Measurements from ENCODE around the gene PSMF1. TPM values are rescaled to one million over a fixed set of nuclear protein-coding genes. Genes with fewer than 3 reads are reported as not detected.

PSMF1 gene
- total RNA-seq, 5 donors from 2014 or later (not counting 1 experiment from before 2014, with no cell fraction given): 106 to 142 (median 127) TPM

DNA sequence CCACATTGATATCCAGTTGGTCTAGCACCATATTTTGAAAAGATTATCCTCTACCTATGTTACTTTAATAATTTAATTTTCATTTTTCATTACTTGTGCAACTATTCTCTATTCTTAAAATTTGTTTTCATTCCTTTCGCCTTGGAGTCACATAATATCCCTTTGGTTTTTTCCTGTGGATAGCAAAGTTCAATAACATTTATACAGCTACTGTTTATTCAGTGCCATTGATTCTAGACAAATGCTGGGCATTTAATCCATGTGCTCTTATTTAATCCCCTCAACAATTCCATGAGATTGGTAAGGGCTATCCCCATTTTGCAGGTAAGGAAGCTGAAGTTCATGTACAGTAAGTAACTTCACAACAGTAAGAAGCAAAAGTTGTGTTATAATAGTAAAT, 32.6 kb downstream of the PSMF1 start:
- Mint-ChIP-seq H3K4me3 (no peak overlapping the region), H3K27ac (no peak overlapping the region), H3K9me3 (peaks cover 2 to 6% (median 3%) of the 10 kb centered on the region in 3 donors), H3K27me3 (no peaks in the 10 kb centered on the region), H3K36me3 (peaks cover 85% of the 10 kb centered on the region), H3K4me1 (peaks cover 24 to 41% (median 34%) of the 10 kb centered on the region in 3 donors)
- no peaks in the 10 kb centered on the region for H3K27me3 ChIP-seq (replicated peaks in 1 of 2; ENCODE audit: control insufficient read depth in 2 of 2, extremely low read depth in 1 of 2, insufficient read depth in 2 of 2, low read length in 1 of 2)
- no CpG with 5 or more reads among the region's 1 CpG for WGBS (ENCODE audit: insufficient coverage)
- H3K27ac ChIP-seq (ENCODE audit: low read length): no peak overlapping the region
- no peaks in the 10 kb centered on the region for H3K4me1 ChIP-seq (ENCODE audit: control insufficient read depth in 1 of 2, extremely low read depth in 1 of 2, insufficient read depth in 2 of 2, low read length in 2 of 2)
- ChIA-PET POLR2A (no interaction called here), CTCF (no interaction called here)
- H3K4me3 ChIP-seq (ENCODE audit: control insufficient read depth in 1 of 2, extremely low read depth in 1 of 2, low read length in 1 of 2): no peak overlapping the region
- H3K9me3 ChIP-seq: no peaks in the 10 kb centered on the region
- DNase-seq: no peak
- no peak for ATAC-seq (replicated peaks in 1 of 4)
- peaks cover 28 to 67% of the 10 kb centered on the region in 2 donors for H3K36me3 ChIP-seq (ENCODE audit: control insufficient read depth in 2 of 2, extremely low read depth in 1 of 2, insufficient read depth in 1 of 2, low read length in 1 of 2)

DNA sequence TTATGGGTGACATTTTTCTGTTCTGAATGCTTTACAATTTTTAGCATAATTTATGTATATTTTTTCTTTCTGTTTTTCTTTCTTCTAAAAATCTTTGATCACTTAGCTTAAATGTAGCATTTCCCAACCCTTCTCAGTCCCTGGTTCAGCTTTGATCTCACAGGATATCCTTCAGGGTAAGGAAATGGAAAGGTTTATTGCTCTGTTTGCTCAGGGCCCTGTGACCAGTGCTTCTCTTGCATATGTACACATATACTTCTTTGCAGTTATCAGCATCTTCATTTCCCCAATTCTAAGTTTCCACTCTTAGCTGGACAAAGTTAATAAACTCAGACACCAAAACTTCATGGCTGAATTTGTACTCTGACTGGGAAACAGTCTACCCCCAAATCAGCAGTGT, 35.8 kb downstream of the PSMF1 start:
- H3K4me1 Mint-ChIP-seq: peaks cover 12 to 20% (median 18%) of the 10 kb centered on the region in 3 donors
- Histone ChIP-seq H3K36me3 (ENCODE audit: control insufficient read depth in 2 of 2, extremely low read depth in 1 of 2, insufficient read depth in 1 of 2, low read length in 1 of 2) (peaks cover 17 to 50% of the 10 kb centered on the region in 2 donors), H3K27ac (ENCODE audit: low read length) (no peak overlapping the region), H3K4me3 (ENCODE audit: control insufficient read depth in 1 of 2, extremely low read depth in 1 of 2, low read length in 1 of 2) (no peak overlapping the region), H3K4me1 (ENCODE audit: control insufficient read depth in 1 of 2, extremely low read depth in 1 of 2, insufficient read depth in 2 of 2, low read length in 2 of 2) (no peaks in the 10 kb centered on the region), H3K9me3 (no peaks in the 10 kb centered on the region), H3K27me3 (replicated peaks in 1 of 2; ENCODE audit: control insufficient read depth in 2 of 2, extremely low read depth in 1 of 2, insufficient read depth in 2 of 2, low read length in 1 of 2) (no peaks in the 10 kb centered on the region)
- CTCF ChIA-PET: no interaction called here
- peaks cover 73% of the 10 kb centered on the region for H3K36me3 Mint-ChIP-seq
- POLR2A ChIA-PET: no interaction called here
- H3K9me3 Mint-ChIP-seq: peaks cover 2 to 10% (median 3%) of the 10 kb centered on the region in 3 donors
- H3K4me3 Mint-ChIP-seq: no peak overlapping the region
- no peaks in the 10 kb centered on the region for H3K27me3 Mint-ChIP-seq
- ATAC-seq (replicated peaks in 1 of 4): no peak
- no peak for DNase-seq
- no peak overlapping the region for H3K27ac Mint-ChIP-seq

DNA sequence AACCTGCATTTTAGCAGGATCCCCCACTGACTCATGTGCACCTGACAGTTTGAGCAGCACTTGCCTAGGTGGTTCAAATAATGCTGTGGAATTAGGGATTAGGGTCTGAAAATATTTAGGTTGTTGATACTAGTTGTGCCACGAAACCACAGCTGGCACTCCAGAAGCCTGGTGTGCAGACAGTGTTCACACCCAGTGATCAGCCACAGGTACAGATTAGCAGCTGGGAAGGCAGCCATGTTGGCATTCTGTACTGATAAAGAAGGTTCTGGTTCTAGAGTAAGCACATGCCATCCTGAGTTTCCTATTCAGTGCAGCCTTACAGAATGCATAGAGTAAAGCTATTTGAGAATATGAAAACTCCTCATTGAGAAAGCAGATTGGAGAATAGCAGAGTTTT, 36.3 kb downstream of the PSMF1 start:
- peaks cover 17 to 51% of the 10 kb centered on the region in 2 donors for H3K36me3 ChIP-seq (ENCODE audit: control insufficient read depth in 2 of 2, extremely low read depth in 1 of 2, insufficient read depth in 1 of 2, low read length in 1 of 2)
- H3K4me1 ChIP-seq (ENCODE audit: control insufficient read depth in 1 of 2, extremely low read depth in 1 of 2, insufficient read depth in 2 of 2, low read length in 2 of 2): no peaks in the 10 kb centered on the region
- H3K4me3 ChIP-seq (ENCODE audit: control insufficient read depth in 1 of 2, extremely low read depth in 1 of 2, low read length in 1 of 2): no peak overlapping the region
- peaks cover 2 to 10% (median 3%) of the 10 kb centered on the region in 3 donors for H3K9me3 Mint-ChIP-seq
- H3K36me3 Mint-ChIP-seq: peaks cover 70% of the 10 kb centered on the region
- CTCF ChIA-PET: no interaction called here
- 100% methylated on average over 1 of the region's 1 CpG for WGBS (ENCODE audit: insufficient coverage)
- no peak overlapping the region for H3K27ac Mint-ChIP-seq
- no peaks in the 10 kb centered on the region for H3K27me3 Mint-ChIP-seq
- no peaks in the 10 kb centered on the region for H3K27me3 ChIP-seq (replicated peaks in 1 of 2; ENCODE audit: control insufficient read depth in 2 of 2, extremely low read depth in 1 of 2, insufficient read depth in 2 of 2, low read length in 1 of 2)
- ATAC-seq (replicated peaks in 1 of 4): no peak
- H3K4me1 Mint-ChIP-seq: peaks cover 12 to 20% (median 18%) of the 10 kb centered on the region in 3 donors
- H3K27ac ChIP-seq (ENCODE audit: low read length): no peak overlapping the region
- no peak overlapping the region for H3K4me3 Mint-ChIP-seq
- no peak for DNase-seq
- POLR2A ChIA-PET: no interaction called here
- H3K9me3 ChIP-seq: no peaks in the 10 kb centered on the region

DNA sequence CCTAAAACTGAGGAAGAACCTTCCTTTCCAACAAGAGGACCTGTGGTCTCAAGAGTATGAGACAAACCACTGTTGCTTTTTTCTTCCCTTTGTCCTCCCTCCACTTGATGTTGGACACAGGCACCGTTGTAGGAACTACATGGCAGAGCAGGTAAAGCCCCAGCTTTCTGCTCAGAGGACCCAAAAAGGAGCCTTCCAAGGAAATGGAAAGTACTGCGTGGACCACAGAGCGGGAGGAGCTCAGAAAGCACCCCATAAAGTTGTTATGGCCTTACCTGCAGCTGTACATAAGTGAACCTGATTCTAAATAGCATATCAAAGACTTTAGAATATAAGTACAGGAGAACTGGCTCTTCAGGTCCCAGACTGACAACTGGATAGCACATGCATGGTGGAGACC, 36.9 kb downstream of the PSMF1 start:
- no peak overlapping the region for H3K4me3 Mint-ChIP-seq
- ATAC-seq (replicated peaks in 1 of 4) (no peak), DNase-seq (no peak)
- peaks cover 17 to 57% of the 10 kb centered on the region in 2 donors for H3K36me3 ChIP-seq (ENCODE audit: control insufficient read depth in 2 of 2, extremely low read depth in 1 of 2, insufficient read depth in 1 of 2, low read length in 1 of 2)
- peaks cover 2 to 10% (median 3%) of the 10 kb centered on the region in 3 donors for H3K9me3 Mint-ChIP-seq
- no peak overlapping the region for H3K27ac ChIP-seq (ENCODE audit: low read length)
- H3K9me3 ChIP-seq: no peaks in the 10 kb centered on the region
- no peaks in the 10 kb centered on the region for H3K27me3 ChIP-seq (replicated peaks in 1 of 2; ENCODE audit: control insufficient read depth in 2 of 2, extremely low read depth in 1 of 2, insufficient read depth in 2 of 2, low read length in 1 of 2)
- peaks cover 12 to 20% (median 16%) of the 10 kb centered on the region in 3 donors for H3K4me1 Mint-ChIP-seq
- H3K4me3 ChIP-seq (ENCODE audit: control insufficient read depth in 1 of 2, extremely low read depth in 1 of 2, low read length in 1 of 2): no peak overlapping the region
- H3K27me3 Mint-ChIP-seq: no peaks in the 10 kb centered on the region
- peaks cover 69% of the 10 kb centered on the region for H3K36me3 Mint-ChIP-seq
- 100% methylated on average over 1 of the region's 3 CpGs for WGBS (ENCODE audit: insufficient coverage)
- no peak overlapping the region for H3K27ac Mint-ChIP-seq
- ChIA-PET CTCF (no interaction called here), POLR2A (no interaction called here)
- no peaks in the 10 kb centered on the region for H3K4me1 ChIP-seq (ENCODE audit: control insufficient read depth in 1 of 2, extremely low read depth in 1 of 2, insufficient read depth in 2 of 2, low read length in 2 of 2)

DNA sequence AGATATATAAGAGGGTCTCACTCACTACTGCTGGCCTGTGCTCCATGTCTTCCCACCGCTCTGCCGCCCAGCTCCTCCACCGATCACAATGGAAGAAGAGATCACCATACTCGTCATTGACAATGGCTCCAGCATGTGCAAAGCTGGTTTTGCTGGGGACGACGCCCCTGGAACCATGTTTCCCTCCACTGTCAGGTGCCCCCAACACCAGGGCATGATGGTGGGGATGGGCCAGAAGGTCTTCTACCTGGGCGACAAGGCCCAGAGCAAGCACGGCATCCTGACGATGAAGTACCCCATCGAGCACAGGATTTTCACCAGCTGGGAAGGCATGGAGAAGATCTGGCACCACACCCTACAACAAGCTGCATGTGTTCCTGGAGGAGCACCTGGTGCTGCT, 42.1 kb downstream of the PSMF1 start:
- POLR2A ChIA-PET: no interaction called here

DNA sequence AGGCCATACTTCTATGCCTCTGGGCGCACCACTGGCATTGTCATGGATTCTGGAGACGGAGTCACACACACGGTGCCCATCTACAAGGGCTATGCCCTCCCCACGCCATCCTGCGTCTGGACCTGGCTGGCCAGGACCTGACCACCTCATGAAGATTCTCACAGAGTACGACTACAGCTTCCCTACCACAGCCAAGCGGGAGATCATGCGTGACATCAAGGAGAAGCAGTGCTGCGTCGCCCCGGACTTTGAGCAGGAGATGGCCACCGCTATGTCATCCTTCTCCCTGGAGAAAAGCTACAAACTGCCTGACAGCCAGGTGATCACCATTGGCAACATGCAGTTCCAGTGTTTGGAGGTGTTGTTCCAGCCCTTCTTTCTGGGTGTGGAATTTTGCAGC, 42.6 kb downstream of the PSMF1 start:
- WGBS (ENCODE audit: insufficient coverage): 98% methylated on average over 8 of the region's 12 CpGs
- Histone ChIP-seq H3K27me3 (replicated peaks in 1 of 2; ENCODE audit: control insufficient read depth in 2 of 2, extremely low read depth in 1 of 2, insufficient read depth in 2 of 2, low read length in 1 of 2) (no peaks in the 10 kb centered on the region), H3K27ac (ENCODE audit: low read length) (no peak overlapping the region), H3K4me3 (ENCODE audit: control insufficient read depth in 1 of 2, extremely low read depth in 1 of 2, low read length in 1 of 2) (no peak overlapping the region), H3K9me3 (no peaks in the 10 kb centered on the region), H3K4me1 (ENCODE audit: control insufficient read depth in 1 of 2, extremely low read depth in 1 of 2, insufficient read depth in 2 of 2, low read length in 2 of 2) (no peaks in the 10 kb centered on the region), H3K36me3 (ENCODE audit: control insufficient read depth in 2 of 2, extremely low read depth in 1 of 2, insufficient read depth in 1 of 2, low read length in 1 of 2) (peaks cover 22 to 64% of the 10 kb centered on the region in 2 donors)
- ATAC-seq (replicated peaks in 1 of 4) (no peak), DNase-seq (no peak)
- POLR2A ChIA-PET: no interaction called here
- Mint-ChIP-seq H3K4me3 (no peak overlapping the region), H3K36me3 (peaks cover 58% of the 10 kb centered on the region), H3K27me3 (no peaks in the 10 kb centered on the region), H3K27ac (no peak overlapping the region), H3K9me3 (peaks cover 0 to 4% (median 0%) of the 10 kb centered on the region in 3 donors), H3K4me1 (no peaks in the 10 kb centered on the region)
- CTCF ChIA-PET: no interaction called here

More for the DNA sequence above, 42.1 kb downstream of the PSMF1 start:
- Histone ChIP-seq H3K27ac (ENCODE audit: low read length) (no peak overlapping the region), H3K27me3 (replicated peaks in 1 of 2; ENCODE audit: control insufficient read depth in 2 of 2, extremely low read depth in 1 of 2, insufficient read depth in 2 of 2, low read length in 1 of 2) (no peaks in the 10 kb centered on the region), H3K4me1 (ENCODE audit: control insufficient read depth in 1 of 2, extremely low read depth in 1 of 2, insufficient read depth in 2 of 2, low read length in 2 of 2) (no peaks in the 10 kb centered on the region), H3K36me3 (ENCODE audit: control insufficient read depth in 2 of 2, extremely low read depth in 1 of 2, insufficient read depth in 1 of 2, low read length in 1 of 2) (peaks cover 22 to 64% of the 10 kb centered on the region in 2 donors), H3K4me3 (ENCODE audit: control insufficient read depth in 1 of 2, extremely low read depth in 1 of 2, low read length in 1 of 2) (no peak overlapping the region), H3K9me3 (no peaks in the 10 kb centered on the region)
- DNase-seq (no peak), ATAC-seq (replicated peaks in 1 of 4) (no peak)
- no peak overlapping the region for H3K27ac Mint-ChIP-seq
- H3K4me1 Mint-ChIP-seq: no peaks in the 10 kb centered on the region
- whole genome bisulfite sequencing (ENCODE audit: insufficient coverage): 100% methylated on average over 8 of the region's 10 CpGs
- no peaks in the 10 kb centered on the region for H3K27me3 Mint-ChIP-seq
- peaks cover 0 to 7% (median 0%) of the 10 kb centered on the region in 3 donors for H3K9me3 Mint-ChIP-seq
- peaks cover 58% of the 10 kb centered on the region for H3K36me3 Mint-ChIP-seq
- H3K4me3 Mint-ChIP-seq: no peak overlapping the region
- CTCF ChIA-PET: no interaction called here

DNA sequence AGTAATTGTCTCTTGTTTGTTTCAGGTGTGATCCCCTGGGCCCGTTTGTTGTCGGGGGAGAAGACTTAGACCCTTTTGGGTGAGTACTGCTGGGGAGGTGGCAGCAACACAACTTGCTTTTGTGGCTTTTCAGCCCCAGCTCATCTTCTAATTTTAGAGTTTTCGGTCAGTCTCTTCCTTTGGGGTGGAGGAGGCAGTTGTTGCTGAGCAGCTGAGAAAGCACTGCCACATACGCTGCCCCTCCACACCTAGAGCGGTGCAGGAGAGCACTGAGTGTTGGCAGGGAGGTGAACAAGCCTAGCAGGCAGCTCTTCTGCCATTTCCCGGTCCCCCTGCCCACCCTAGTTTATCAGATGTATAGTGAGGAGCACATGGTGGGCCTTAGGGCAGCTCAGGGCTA, 44.7 kb downstream of the PSMF1 start:
- ChIA-PET POLR2A (no interaction called here), CTCF (no interaction called here)
- no peak for DNase-seq
- H3K27ac Mint-ChIP-seq: no peak overlapping the region
- peaks cover 60% of the 10 kb centered on the region for H3K36me3 Mint-ChIP-seq
- Histone ChIP-seq H3K4me1 (ENCODE audit: control insufficient read depth in 1 of 2, extremely low read depth in 1 of 2, insufficient read depth in 2 of 2, low read length in 2 of 2) (no peaks in the 10 kb centered on the region), H3K9me3 (no peaks in the 10 kb centered on the region), H3K36me3 (ENCODE audit: control insufficient read depth in 2 of 2, extremely low read depth in 1 of 2, insufficient read depth in 1 of 2, low read length in 1 of 2) (peaks cover 22 to 76% of the 10 kb centered on the region in 2 donors), H3K4me3 (ENCODE audit: control insufficient read depth in 1 of 2, extremely low read depth in 1 of 2, low read length in 1 of 2) (no peak overlapping the region), H3K27ac (ENCODE audit: low read length) (no peak overlapping the region), H3K27me3 (replicated peaks in 1 of 2; ENCODE audit: control insufficient read depth in 2 of 2, extremely low read depth in 1 of 2, insufficient read depth in 2 of 2, low read length in 1 of 2) (no peaks in the 10 kb centered on the region)
- ATAC-seq (replicated peaks in 1 of 4): no peak
- H3K27me3 Mint-ChIP-seq: no peaks in the 10 kb centered on the region
- H3K4me1 Mint-ChIP-seq: no peaks in the 10 kb centered on the region
- H3K9me3 Mint-ChIP-seq: no peaks in the 10 kb centered on the region
- WGBS (ENCODE audit: insufficient coverage): 90% methylated on average over 3 of the region's 6 CpGs
- H3K4me3 Mint-ChIP-seq: no peak overlapping the region

All from T-cell (primary cell).